Peyer's patch (tissue), 4 donors: Measurements from ENCODE around the gene DYNLT2B. TPM values are rescaled to one million over a fixed set of nuclear protein-coding genes. Genes with fewer than 3 reads are reported as not detected.

Source experiments
- DNase-seq, 3 donors: peaks; one replicate each; pipeline ENCODE4 v3.0.0-alpha.2; 2017 to 2019
- H3K27ac ChIP-seq, 4 donors: fragments of 200-600 bp; sonication (generic); one replicate each; pipeline ENCODE4 v1.5.1; 2016 to 2019
- H3K27me3 ChIP-seq, 2 donors: fragments of 200-600 bp; sonication (generic); one replicate each; pipeline ENCODE4 v1.5.1; 2019
- H3K36me3 ChIP-seq, 3 donors: fragments of 200-600 bp; sonication (generic); one replicate each; pipeline ENCODE4 v1.5.1; 2016 to 2019
- H3K4me1 ChIP-seq, 4 donors: fragments of 200-600 bp; sonication (generic); one replicate each; pipeline ENCODE4 v1.5.1; 2016 to 2019
- H3K4me3 ChIP-seq, 4 donors: fragments of 200-600 bp; sonication (generic); 1 replicate in 3 of 4; 2 replicates in 1 of 4; pipeline ENCODE4 v1.5.1; 2016 to 2019; ENCODE audit warnings: mild to moderate bottlenecking in 1 of 4
- H3K9me3 ChIP-seq, 4 donors: fragments of 200-600 bp; sonication (generic); one replicate each; pipeline ENCODE4 v1.5.1; 2016 to 2019; ENCODE audit warnings: mild to moderate bottlenecking in 1 of 4
- CTCF ChIP-seq, 6 experiments: fragments of 450-650 bp in 4 of 6; fragments of 200-600 bp in 2 of 6; sonication (generic) in 1 of 6; IDR thresholded peaks; one replicate each; pipeline ENCODE4 v1.5.1; 2017 to 2019; ENCODE audit warnings: antibody characterized with exemption in 6 of 6, mild to moderate bottlenecking in 3 of 6, moderate library complexity in 1 of 6
- POLR2A ChIP-seq, 2 donors: fragments of 450-650 bp; IDR thresholded peaks; one replicate each; pipeline ENCODE4 v1.5.1; 2017; ENCODE audit warnings: antibody characterized with exemption in 2 of 2, mild to moderate bottlenecking in 2 of 2, moderate library complexity in 2 of 2
- total RNA-seq, 4 donors: library from RNA; depleted of rRNA; stranded (reverse); fragments of >200 nt; gene quantifications; one replicate each; pipeline ENCODE4 v1.1.0, GENCODE V29; 2016

Gene DYNLT2B
- total RNA-seq, 4 donors from 2014 or later: 2.3 to 6.0 TPM; not detected in 2

DNA sequence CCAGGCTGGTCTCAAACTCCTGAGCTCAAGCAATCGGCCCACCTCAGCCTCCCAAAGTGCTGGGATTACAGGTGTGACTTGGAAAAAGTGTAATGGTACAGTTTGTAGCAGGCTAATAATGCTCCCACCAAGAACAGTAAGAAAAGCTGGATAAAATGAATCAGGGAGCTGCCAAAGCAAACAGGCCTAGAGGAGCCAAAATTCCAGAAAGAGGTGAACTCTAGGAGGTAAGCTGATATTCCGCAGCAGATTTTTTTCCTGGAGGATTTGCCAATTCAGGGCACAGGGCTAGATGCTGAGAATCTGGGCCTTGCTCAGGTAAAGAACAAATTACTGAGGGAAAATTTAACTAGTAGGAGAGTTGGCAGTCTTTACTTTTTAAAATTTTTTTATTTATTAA is 19.5 kb downstream of the DYNLT2B start:
- H3K36me3 ChIP-seq: no peaks in the 10 kb centered on the region
- H3K27me3 ChIP-seq: no peaks in the 10 kb centered on the region
- no peak overlapping the region for H3K4me3 ChIP-seq
- no peak overlapping the region for H3K27ac ChIP-seq
- no peak for DNase-seq
- no peaks in the 10 kb centered on the region for H3K4me1 ChIP-seq
- no peaks in the 10 kb centered on the region for H3K9me3 ChIP-seq
- no peak for TF ChIP-seq POLR2A (IDR thresholded peaks at IDR 0.05)
- TF ChIP-seq CTCF (IDR thresholded peaks at IDR 0.05): no peak

DNA sequence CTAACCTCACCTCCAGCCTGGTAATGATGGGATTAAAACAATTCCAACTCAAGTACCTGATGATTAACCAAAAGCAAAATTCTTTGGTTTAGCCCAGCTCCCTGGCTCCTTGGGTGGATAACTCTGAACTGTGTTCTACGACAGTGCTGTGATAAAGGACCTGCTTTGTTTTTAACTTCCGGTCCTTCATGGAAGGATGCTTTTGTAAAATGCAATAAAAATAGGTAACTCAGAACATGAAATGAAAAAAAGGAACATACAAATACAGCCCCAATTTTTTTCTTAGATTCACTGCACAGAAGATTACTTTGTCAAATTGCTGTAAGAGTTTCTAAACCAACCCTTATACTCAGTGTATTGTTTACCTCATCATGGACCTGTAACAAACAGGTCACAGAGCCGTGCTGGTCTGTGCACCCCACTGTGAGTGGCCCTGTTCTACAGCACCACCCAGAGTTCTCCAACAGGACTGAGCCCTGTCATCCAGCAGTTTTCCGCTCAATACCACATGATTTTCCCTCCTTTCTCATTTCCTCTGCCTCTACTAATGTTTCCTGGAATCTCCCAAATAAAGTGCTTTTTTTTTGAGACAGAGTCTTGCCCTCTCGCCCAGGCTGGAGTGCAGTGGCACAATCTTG is 25.6 kb downstream of the DYNLT2B start:
- no peaks in the 10 kb centered on the region for H3K9me3 ChIP-seq
- H3K4me3 ChIP-seq: no peak overlapping the region
- DNase-seq: peak in 1 of 3 donors; percentile 48
- no peaks in the 10 kb centered on the region for H3K36me3 ChIP-seq
- peak overlapping the region in 2 of 4 donors; percentile 34 to 61 for H3K27ac ChIP-seq
- H3K4me1 ChIP-seq: no peaks in the 10 kb centered on the region
- TF ChIP-seq POLR2A (IDR thresholded peaks at IDR 0.05) (no peak), CTCF (IDR thresholded peaks at IDR 0.05) (peak in 3 of 6 experiments; percentile 23 to 35 (median 31))
- no peaks in the 10 kb centered on the region for H3K27me3 ChIP-seq

- no peaks in the 10 kb centered on the region for H3K9me3 ChIP-seq
- no peaks in the 10 kb centered on the region for H3K27me3 ChIP-seq
- no peaks in the 10 kb centered on the region for H3K36me3 ChIP-seq
- H3K27ac ChIP-seq: peak overlapping the region; percentile 89 to 92 (median 90)
- DNase-seq: no peak
- H3K4me3 ChIP-seq: peak overlapping the region; percentile 61 to 83 (median 74)
- peaks cover 0 to 28% (median 2%) of the 10 kb centered on the region in 4 donors for H3K4me1 ChIP-seq
- TF ChIP-seq POLR2A (IDR thresholded peaks at IDR 0.05) (no peak), CTCF (IDR thresholded peaks at IDR 0.05) (no peak)
Measured at GRCh38 chr3:196288141-196288460, 29.9 kb downstream of the DYNLT2B start.

DNA sequence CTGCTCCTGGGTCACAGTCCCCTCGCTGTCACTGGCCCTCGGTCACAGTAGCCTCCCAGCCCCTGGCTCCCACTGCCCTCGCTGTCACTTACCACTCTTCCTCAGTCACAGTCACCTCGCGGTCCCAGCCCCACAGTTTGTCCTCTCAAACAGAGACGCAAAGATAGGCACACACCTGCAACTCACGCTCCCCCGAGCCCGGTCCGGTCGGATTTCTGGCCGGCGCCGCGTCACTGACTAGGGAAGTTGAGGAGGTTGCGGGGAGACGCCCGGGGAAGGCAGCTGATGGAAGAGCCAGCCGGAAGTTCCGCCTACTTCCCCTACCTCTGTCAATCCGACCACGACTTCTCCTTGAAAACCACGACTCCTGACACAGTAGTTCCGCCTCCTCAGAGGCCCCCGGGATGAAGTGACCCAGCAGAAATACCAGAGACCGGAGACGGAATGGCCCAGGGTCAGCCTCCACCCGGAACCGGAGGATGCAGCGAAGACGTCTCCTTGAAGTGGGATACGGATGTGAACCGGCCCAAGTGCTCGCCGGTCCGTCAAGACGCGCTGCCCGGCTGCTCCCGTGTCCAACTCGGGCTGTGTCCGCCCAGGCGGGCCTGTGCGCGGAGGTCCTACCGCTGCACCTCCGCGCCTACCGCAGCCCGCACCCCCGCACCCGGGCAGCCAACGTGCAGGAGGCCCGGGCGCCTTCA is 30.4 kb downstream of the DYNLT2B start, which contains the start of gene PCYT1A:
PCYT1A (minus strand) TSS at position 287 of the 701 bp plus-strand sequence. CDS start 17,195 bp downstream, outside the sequence.
- no peaks in the 10 kb centered on the region for H3K36me3 ChIP-seq
- peaks cover 0 to 33% (median 2%) of the 10 kb centered on the region in 4 donors for H3K4me1 ChIP-seq
- no peaks in the 10 kb centered on the region for H3K27me3 ChIP-seq
- peak; percentile 87 to 94 (median 91) for DNase-seq
- TF ChIP-seq POLR2A (IDR thresholded peaks at IDR 0.05) (peak; percentile 80 to 84), CTCF (IDR thresholded peaks at IDR 0.05) (no peak)
- peak within 1 kb of the TSS; percentile 61 to 83 (median 74) for H3K4me3 ChIP-seq
- H3K27ac ChIP-seq: peak within 1 kb of the TSS; percentile 89 to 92 (median 90)
- no peaks in the 10 kb centered on the region for H3K9me3 ChIP-seq

- Histone ChIP-seq H3K4me3 (peak overlapping the region; percentile 61 to 83 (median 74)), H3K4me1 (peaks cover 0 to 35% (median 2%) of the 10 kb centered on the region in 4 donors), H3K27me3 (no peaks in the 10 kb centered on the region), H3K9me3 (no peaks in the 10 kb centered on the region), H3K27ac (peak overlapping the region; percentile 89 to 92 (median 90)), H3K36me3 (no peaks in the 10 kb centered on the region)
- TF ChIP-seq POLR2A (IDR thresholded peaks at IDR 0.05) (no peak), CTCF (IDR thresholded peaks at IDR 0.05) (no peak)
- DNase-seq: peak in 1 of 3 donors; percentile 40
Measured at GRCh38 chr3:196287090-196287439, 31.0 kb downstream of the DYNLT2B start.
